Fibroblast of skin of right biceps (primary cell): ENCODE data around the gene C10orf105.

Experiments used
- DNase-seq: peaks from one replicate; pipeline ENCODE4 v3.0.0-alpha.2; 2013

C10orf105 gene

DNA sequence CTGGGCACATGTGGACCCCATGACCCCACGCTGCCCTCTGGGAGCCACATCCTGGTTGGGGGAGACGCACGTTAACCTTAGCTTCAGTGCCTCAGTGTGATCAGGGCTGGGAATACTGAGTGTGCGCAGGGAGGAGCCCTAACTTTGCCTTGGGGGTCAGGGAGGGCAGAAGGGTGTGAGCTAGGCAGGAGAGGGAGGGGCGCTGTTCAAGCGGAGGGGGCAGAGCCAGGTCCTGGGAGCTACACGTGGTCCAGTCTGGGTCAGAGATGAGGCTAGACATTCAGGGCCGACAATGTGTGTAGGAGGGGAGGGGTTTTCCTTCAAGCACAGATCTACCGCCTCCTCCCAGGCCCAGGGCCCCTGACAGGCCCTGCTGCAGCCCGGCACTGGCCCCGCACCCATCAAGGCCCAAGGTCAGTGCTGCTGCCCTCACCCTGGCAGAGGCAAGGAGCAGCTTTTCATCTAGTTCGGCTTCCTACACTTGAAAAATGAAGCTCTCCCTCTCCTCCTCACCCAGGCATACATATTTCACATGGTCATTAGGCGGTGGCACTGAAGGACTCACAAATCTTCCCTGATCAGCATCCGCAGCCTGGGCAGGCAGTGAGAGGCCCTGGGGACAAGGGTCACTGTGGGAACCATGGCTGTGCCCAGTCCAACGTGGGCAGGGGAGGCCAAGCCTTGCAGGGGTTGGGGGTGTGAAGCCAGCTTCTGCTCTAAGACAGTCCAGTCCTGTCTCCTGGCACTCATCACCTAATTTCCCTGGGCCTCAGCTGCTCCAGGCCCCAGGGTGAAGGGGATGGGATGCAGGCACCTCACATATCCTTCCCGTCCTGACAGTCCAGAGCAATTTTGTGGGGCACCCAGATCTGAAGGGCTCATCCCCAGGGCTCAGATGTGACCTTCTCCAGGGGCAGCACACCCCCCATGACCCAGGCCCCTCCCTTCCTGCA lies 47.3 kb downstream of the C10orf105 start:
- no peak for DNase-seq

DNA sequence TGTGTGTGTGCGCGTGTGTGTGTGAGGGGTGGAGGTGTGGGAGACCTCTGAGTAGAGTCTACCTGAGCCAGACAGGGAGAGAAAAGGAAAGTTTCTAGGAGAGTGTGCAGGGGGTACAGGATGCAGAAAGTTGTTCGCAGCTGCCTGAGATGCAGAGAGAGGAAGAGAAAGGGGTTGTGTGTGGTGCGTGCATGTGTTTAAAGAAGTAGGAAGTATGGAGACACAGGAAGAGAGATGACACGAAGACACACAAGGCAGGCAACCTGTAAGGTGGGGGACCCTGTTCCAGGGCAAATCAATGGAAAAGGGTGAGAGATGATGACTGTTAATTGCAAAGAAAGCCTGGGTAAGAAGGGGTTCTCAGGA lies 52.2 kb downstream of the C10orf105 start:
- no peak for DNase-seq

DNA sequence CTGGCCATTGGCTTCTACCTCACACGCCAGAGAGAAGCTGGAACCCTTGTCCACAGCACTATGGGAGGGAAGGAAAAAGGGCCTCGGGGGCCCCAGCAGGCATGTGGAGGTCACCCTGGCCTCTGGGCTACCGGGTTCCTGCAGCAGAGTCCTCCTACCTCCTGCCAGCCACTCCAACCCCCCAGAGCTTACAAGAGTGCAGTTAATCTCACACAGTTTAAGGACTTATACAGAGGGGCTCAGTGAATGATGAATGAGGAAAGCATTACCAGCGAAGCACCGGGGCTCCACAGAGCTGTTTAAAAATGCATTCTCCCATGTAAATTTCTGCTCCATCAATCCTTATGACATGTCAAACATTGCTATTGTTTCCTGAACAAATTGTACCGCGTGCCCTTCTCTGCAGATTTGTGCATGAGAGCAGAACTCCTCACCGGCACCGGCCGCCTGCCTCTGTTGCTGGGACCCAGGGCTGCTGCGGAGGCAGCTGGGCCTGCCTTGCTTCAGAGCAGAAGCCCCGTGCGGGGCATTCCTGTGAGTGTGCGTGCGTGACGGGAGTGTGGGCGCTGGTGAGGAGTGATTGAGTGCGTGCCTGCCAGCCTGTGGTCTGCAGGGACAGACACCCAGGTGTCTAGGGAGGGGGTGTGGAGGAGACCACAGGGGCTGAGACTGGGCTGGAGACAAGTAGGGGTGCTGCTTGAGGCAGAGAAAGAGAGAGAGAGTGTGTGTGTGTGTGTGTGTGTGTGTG lies 52.8 kb downstream of the C10orf105 start:
- DNase-seq: no peak

DNA sequence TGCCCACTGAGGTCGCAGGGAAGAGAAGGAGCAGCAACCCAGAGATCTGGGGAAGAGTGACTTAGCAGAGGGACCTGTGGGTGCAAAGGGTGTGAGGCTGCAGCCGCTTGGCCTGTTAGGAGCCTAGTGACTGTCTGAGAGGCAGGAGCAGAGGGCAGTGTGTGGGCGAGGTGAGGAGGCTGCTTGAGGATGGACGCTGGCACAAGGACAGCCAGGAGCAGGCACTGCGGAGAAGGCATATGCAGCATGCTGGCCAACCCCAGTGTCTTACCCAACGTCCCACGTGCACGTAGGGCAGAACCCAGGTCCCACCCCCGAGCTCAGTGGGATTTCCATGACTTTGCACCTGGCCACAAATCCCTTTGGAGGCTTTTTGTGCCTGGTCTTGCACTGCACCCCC lies 54.1 kb downstream of the C10orf105 start:
- DNase-seq: no peak

DNA sequence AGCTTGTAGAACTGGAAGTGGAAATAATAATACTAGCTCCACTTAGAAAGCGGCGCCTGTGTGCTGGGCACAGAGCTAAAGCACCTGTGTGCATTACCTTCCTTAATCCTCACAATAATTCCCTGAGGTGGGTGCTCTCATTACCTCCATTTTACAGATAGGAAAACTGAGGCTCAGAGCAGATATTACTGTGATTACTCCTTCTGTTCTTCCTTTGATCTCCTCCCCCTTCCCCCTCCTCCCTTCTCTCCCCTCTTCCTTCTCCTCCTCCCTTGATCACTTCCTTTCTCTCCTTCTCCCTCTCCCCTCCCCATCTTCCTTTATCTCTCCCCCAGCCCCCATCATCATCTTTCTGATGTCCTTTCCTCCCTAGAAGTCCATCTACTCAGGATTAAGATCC lies 55.0 kb downstream of the C10orf105 start:
- no peak for DNase-seq

DNA sequence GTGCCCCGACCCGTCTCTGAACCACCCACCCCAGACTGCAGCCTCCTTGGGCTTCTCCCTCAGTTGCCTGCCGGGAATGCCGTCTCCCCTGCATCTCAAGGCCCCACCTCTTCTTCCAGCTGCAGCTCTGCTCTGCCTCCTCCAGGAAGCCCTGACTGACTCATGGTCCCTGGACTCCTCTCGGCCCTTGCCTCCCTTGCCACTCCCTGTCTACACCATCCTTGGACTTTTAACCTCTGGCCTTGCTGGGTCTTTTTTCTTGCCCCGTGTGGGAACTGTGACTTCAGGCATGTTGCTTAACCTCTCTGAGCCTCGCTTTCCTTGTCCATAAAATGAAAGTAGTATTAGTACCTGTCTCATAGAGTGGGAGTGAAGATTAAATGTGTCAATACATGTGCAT lies 56.3 kb downstream of the C10orf105 start:
- no peak for DNase-seq

DNA sequence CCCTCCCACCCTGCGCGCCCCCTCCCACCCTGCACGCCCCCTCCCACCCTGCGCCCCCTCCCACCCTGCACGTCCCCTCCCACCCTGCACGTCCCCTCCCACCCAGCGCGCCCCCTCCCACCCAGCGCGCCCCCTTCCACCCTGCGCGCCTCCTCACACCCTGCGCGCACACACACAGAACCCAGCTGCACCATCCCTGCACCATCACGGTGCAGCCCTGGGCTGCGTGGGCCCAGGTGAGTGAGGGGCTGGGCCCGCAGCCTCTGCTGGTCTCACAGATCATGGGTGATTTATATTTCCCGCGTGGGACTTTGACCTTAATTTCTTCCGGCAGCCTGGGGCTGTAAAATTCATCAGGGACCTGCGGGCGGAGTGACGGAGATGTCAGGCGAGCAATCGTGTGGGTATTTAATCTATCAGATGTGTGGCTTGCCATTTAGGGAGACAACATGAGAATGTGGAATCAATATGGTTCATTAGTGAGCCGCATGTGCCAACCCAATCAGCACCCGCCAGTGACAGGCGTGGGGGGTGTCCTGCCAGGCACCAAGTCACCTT lies 57.7 kb downstream of the C10orf105 start:
- no peak for DNase-seq
